Lower leg skin (tissue), 4 donors: ENCODE data around the gene CDON. TPM values are rescaled to one million over a fixed set of nuclear protein-coding genes. Genes with fewer than 3 reads are reported as not detected.
"Not testable (repeated sequence)": the region's sequence is repeated elsewhere in the genome, so short reads cannot be mapped to it uniquely, and the experiment has no call there.

Experiments used
- DNase-seq, 2 donors: peaks; one replicate each; pipeline ENCODE4 v3.0.0-alpha.2; 2019; ENCODE audit warnings: low spot score in 2 of 2
- H3K4me3 ChIP-seq: fragments of 200-600 bp; sonication (generic); 2 replicates; pipeline ENCODE4 v1.5.1; 2017; ENCODE audit warnings: mild to moderate bottlenecking, low read depth; ENCODE audit not compliant: poor library complexity, severe bottlenecking
- CTCF ChIP-seq, 3 donors: fragments of 450-650 bp; IDR thresholded peaks; one replicate each; pipeline ENCODE4 v1.5.1; 2016; ENCODE audit warnings: antibody characterized with exemption in 3 of 3, mild to moderate bottlenecking in 3 of 3, moderate library complexity in 2 of 3
- POLR2A ChIP-seq, 2 donors: fragments of 450-650 bp; IDR thresholded peaks; one replicate each; pipeline ENCODE4 v1.6.1; 2016 to 2017; ENCODE audit warnings: antibody characterized with exemption in 2 of 2, mild to moderate bottlenecking in 1 of 2, moderate library complexity in 1 of 2
- WGBS, 2 donors: methylation state at CpG; one replicate each; pipeline ENCODE4 v1.1.5; 2018; 5-methylcytosine and 5-hydroxymethylcytosine counted together
- intact Hi-C: fragments of 100-400 bp; cut with DNase I; formaldehyde crosslinking; loops from one replicate; pipeline ENCODE4 v1.15.0; 2023; ENCODE audit warnings: low total_unique reads
- total RNA-seq, 4 donors: library from RNA; depleted of rRNA; stranded (reverse); fragments of >200 nt; gene quantifications; one replicate each; pipeline ENCODE4 v1.1.0, GENCODE V29; 2016

The CDON gene
- total RNA-seq, 4 donors from 2014 or later = 12.3 to 21.0 (median 18.0) TPM

GRCh38 chr11:125921042-125921441 lies 141.6 kb downstream of the CDON start:
- H3K4me3 ChIP-seq = no peak overlapping the region
- intact Hi-C loops = loop anchor here (5.0 kb wide), 1 partner anchor 271 kb away; no protein-coding TSS in a partner anchor
- WGBS, 2 donors = 86 to 90% methylated on average over 9 of the region's 9 CpGs
- no peak for TF ChIP-seq CTCF (IDR thresholded peaks at IDR 0.05)
- TF ChIP-seq POLR2A (IDR thresholded peaks at IDR 0.05) = no peak
- no peak for DNase-seq

- WGBS, 2 donors = 78 to 84% methylated on average over 13 of the region's 13 CpGs
- DNase-seq = no peak
- TF ChIP-seq POLR2A (IDR thresholded peaks at IDR 0.05) = no peak
- no peak for TF ChIP-seq CTCF (IDR thresholded peaks at IDR 0.05)
- no peak overlapping the region for H3K4me3 ChIP-seq
- intact Hi-C loops = no loop called here
These were observed 144.4 kb downstream of the CDON start for GRCh38 chr11:125918140-125918840.

- no peak overlapping the region for H3K4me3 ChIP-seq
- DNase-seq = no peak
- 86 to 88% methylated on average over 12 of the region's 12 CpGs for WGBS, 2 donors
- TF ChIP-seq CTCF (IDR thresholded peaks at IDR 0.05) = no peak
- no peak for TF ChIP-seq POLR2A (IDR thresholded peaks at IDR 0.05)
- intact Hi-C loops = no loop called here
These were observed 145.9 kb downstream of the CDON start for GRCh38 chr11:125916683-125917347.

- H3K4me3 ChIP-seq, intact Hi-C loops, DNase-seq: not testable (repeated sequence)
- 92 to 97% methylated on average over 3 of the region's 3 CpGs for WGBS, 2 donors
These were observed 148.1 kb downstream of the CDON start for GRCh38 chr11:125914601-125915000.

GRCh38 chr11:125910226-125910849 lies 152.3 kb downstream of the CDON start:
- TF ChIP-seq POLR2A (IDR thresholded peaks at IDR 0.05) (no peak), CTCF (IDR thresholded peaks at IDR 0.05) (no peak)
- no peak for DNase-seq
- WGBS, 2 donors = 66 to 68% methylated on average over 8 of the region's 8 CpGs
- intact Hi-C loops = no loop called here
- no peak overlapping the region for H3K4me3 ChIP-seq

Other genes starting within 250 kb of the CDON start
- not detected for gene PATE4, start 229.6 kb downstream of the CDON start, total RNA-seq
- 1 to 10 TPM in 3 of 4 donors, under 1 TPM in 1; 0.99 to 2.8 (median 2.0) TPM for gene HYLS1, start 175.2 kb downstream of the CDON start, total RNA-seq
- 10 to 100 TPM in 1 of 4 donors, 1 to 10 TPM in 3; 6.6 to 11.2 (median 8.1) TPM for gene PUS3, start 159.7 kb downstream of the CDON start, total RNA-seq
- under 1 TPM in 2 of 4 donors, not detected in 2; 0.17 to 0.42 TPM for gene DDX25, start 158.4 kb downstream of the CDON start, total RNA-seq
- gene VSIG10L2, start 116.8 kb downstream of the CDON start, total RNA-seq = 1 to 10 TPM; 1.4 to 7.2 (median 4.5) TPM
- gene RPUSD4, start 148.8 kb upstream of the CDON start, total RNA-seq = 10 to 100 TPM; 17.5 to 24.1 (median 20.7) TPM
- 10 to 100 TPM in 2 of 4 donors, 1 to 10 TPM in 2; 7.3 to 18.9 (median 9.0) TPM for gene FAM118B, start 148.9 kb upstream of the CDON start, total RNA-seq
- gene SRPRA, start 206.0 kb upstream of the CDON start, total RNA-seq = 10 to 100 TPM; 56.8 to 84.7 (median 72.3) TPM
- 10 to 100 TPM in 3 of 4 donors, 1 to 10 TPM in 1; 7.0 to 17.5 (median 14.0) TPM for gene FOXRED1, start 206.3 kb upstream of the CDON start, total RNA-seq
- gene TIRAP, start 220.2 kb upstream of the CDON start, total RNA-seq = 10 to 100 TPM; 13.2 to 16.8 (median 15.3) TPM
- 10 to 100 TPM; 15.1 to 23.4 (median 16.7) TPM for gene DCPS, start 241.2 kb upstream of the CDON start, total RNA-seq